ENCODE results near the gene RPS3A. TPM values are rescaled to one million over a fixed set of nuclear protein-coding genes. Genes with fewer than 3 reads are reported as not detected.
"Not testable (repeated sequence)": the region's sequence is repeated elsewhere in the genome, so short reads cannot be mapped to it uniquely, and the experiment has no call there.

The RPS3A gene
- 2,661 and 2,955 TPM in 2 replicates for total RNA-seq (2022)
- percentile 100 among the genes with signal in this experiment for Bru-seq, nascent RNA
- BruChase-seq, experiment 1, labeled RNA remaining after a 6-hour chase, result percentile 100 among the genes with signal in this experiment
- percentile 99 among the genes with signal in this experiment for BruChase-seq, experiment 2, labeled RNA remaining after a 2-hour chase
- long read RNA-seq, transcript RPS3A-201 (6 exons, 934 nt), result major isoform, 3,925 of 4,126 reads
- long read RNA-seq, transcript RPS3A-205 (6 exons, 674 nt), result minor isoform, 16 of 4,126 reads
- long read RNA-seq, transcript RPS3A-208 (4 exons, 576 nt), result minor isoform, 5 of 4,126 reads
- long read RNA-seq, transcript RPS3A-210 (6 exons, 845 nt), result minor isoform, 5 of 4,126 reads
- long read RNA-seq, partial matches to known transcripts, result 129 of 4,126 reads
- long read RNA-seq, other reads (novel, unspliced or antisense), result 44 of 4,126 reads

- Mint-ChIP-seq H3K4me3 (ENCODE audit: unreplicated experiment) (peak within 1 kb of the TSS; percentile 91), H3K27me3 (ENCODE audit: insufficient read depth, unreplicated experiment) (no peaks in the 10 kb centered on the region), H3K9me3 (ENCODE audit: unreplicated experiment) (no peaks in the 10 kb centered on the region), H3K27ac (ENCODE audit: low read depth, unreplicated experiment) (peak within 1 kb of the TSS; percentile 100), H3K36me3 (ENCODE audit: insufficient read depth, unreplicated experiment) (peaks cover 53% of the 10 kb centered on the region), H3K4me1 (ENCODE audit: insufficient read depth, unreplicated experiment) (peaks cover 10% of the 10 kb centered on the region)
- intact Hi-C loops (cut with micrococcal nuclease), result loop anchor here (1.0 kb wide), 1 partner anchor 84 kb away; the partner anchor contains the start of gene LRBA
- DNase-seq (ENCODE audit: unreplicated experiment), result peak; percentile 98
- TF ChIP-seq, protein P1, sequence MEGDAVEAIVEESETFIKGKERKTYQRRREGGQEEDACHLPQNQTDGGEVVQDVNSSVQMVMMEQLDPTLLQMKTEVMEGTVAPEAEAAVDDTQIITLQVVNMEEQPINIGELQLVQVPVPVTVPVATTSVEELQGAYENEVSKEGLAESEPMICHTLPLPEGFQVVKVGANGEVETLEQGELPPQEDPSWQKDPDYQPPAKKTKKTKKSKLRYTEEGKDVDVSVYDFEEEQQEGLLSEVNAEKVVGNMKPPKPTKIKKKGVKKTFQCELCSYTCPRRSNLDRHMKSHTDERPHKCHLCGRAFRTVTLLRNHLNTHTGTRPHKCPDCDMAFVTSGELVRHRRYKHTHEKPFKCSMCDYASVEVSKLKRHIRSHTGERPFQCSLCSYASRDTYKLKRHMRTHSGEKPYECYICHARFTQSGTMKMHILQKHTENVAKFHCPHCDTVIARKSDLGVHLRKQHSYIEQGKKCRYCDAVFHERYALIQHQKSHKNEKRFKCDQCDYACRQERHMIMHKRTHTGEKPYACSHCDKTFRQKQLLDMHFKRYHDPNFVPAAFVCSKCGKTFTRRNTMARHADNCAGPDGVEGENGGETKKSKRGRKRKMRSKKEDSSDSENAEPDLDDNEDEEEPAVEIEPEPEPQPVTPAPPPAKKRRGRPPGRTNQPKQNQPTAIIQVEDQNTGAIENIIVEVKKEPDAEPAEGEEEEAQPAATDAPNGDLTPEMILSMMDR (IDR thresholded peaks at IDR 0.05; ENCODE audit: unreplicated experiment), result peak; percentile 78
- BruUV-seq (replicated peaks), result no TSS peak
- ChIA-PET POLR2A (interaction anchor here (0.6 to 7.3 kb wide), 24 partner anchors 9 to 1680 kb away, joined by 3 to 84 read pairs (median 4); partner anchors contain the start of genes ARFIP1, FHIP1A, LRBA and SH3D19), CTCF (interaction anchor here (0.6 to 1.8 kb wide), 10 partner anchors 14 to 1869 kb away, joined by 3 to 7 read pairs (median 3); no protein-coding TSS in a partner anchor)
These were observed at the start of gene RPS3A for GRCh38 chr4:151099229-151099975. Gene RPS3A (plus strand): TSS chr4:151099628. CDS start chr4:151099653, 25 bp downstream.

- TF ChIP-seq, protein P1 (IDR thresholded peaks at IDR 0.05; ENCODE audit: unreplicated experiment), result no peak
- POLR2A ChIA-PET, result interaction anchor here (0.6 kb wide), 1 partner anchor 109 kb away, joined by 4 read pairs; no protein-coding TSS in a partner anchor
These were observed 46.6 kb upstream of the RPS3A start for GRCh38 chr4:151052785-151053184.

GRCh38 chr4:151055539-151055938 is 43.9 kb upstream of the RPS3A start:
- no peak overlapping the region for H3K27ac Mint-ChIP-seq (ENCODE audit: low read depth, unreplicated experiment)
- no peaks in the 10 kb centered on the region for H3K36me3 Mint-ChIP-seq (ENCODE audit: insufficient read depth, unreplicated experiment)
- H3K4me3 Mint-ChIP-seq (ENCODE audit: unreplicated experiment), result no peak overlapping the region
- CTCF ChIA-PET, result interaction anchor here (0.5 to 0.6 kb wide), 2 partner anchors 13 to 96 kb away, joined by 3 read pairs; no protein-coding TSS in a partner anchor
- H3K9me3 Mint-ChIP-seq (ENCODE audit: unreplicated experiment), result no peaks in the 10 kb centered on the region
- intact Hi-C loops (cut with micrococcal nuclease), result no loop called here
- no TSS peak for BruUV-seq (replicated peaks)
- H3K27me3 Mint-ChIP-seq (ENCODE audit: insufficient read depth, unreplicated experiment), result no peaks in the 10 kb centered on the region
- POLR2A ChIA-PET, result interaction anchor here (0.9 kb wide), 1 partner anchor 12 kb away, joined by 3 read pairs; no protein-coding TSS in a partner anchor
- H3K4me1 Mint-ChIP-seq (ENCODE audit: insufficient read depth, unreplicated experiment), result no peaks in the 10 kb centered on the region
- TF ChIP-seq, protein P1 (IDR thresholded peaks at IDR 0.05; ENCODE audit: unreplicated experiment), result no peak
- no peak for DNase-seq (ENCODE audit: unreplicated experiment)

More at GRCh38 chr4:151052785-151053184, 46.6 kb upstream of the RPS3A start:
- Mint-ChIP-seq H3K27me3 (ENCODE audit: insufficient read depth, unreplicated experiment) (no peaks in the 10 kb centered on the region), H3K9me3 (ENCODE audit: unreplicated experiment) (no peaks in the 10 kb centered on the region), H3K36me3 (ENCODE audit: insufficient read depth, unreplicated experiment) (no peaks in the 10 kb centered on the region), H3K27ac (ENCODE audit: low read depth, unreplicated experiment) (no peak overlapping the region), H3K4me1 (ENCODE audit: insufficient read depth, unreplicated experiment) (no peaks in the 10 kb centered on the region), H3K4me3 (ENCODE audit: unreplicated experiment) (no peak overlapping the region)
- intact Hi-C loops (cut with micrococcal nuclease), result no loop called here
- no peak for DNase-seq (ENCODE audit: unreplicated experiment)
- CTCF ChIA-PET, result interaction anchor here (1.0 kb wide), 1 partner anchor 21 kb away, joined by 3 read pairs; no protein-coding TSS in a partner anchor
- no TSS peak for BruUV-seq (replicated peaks)

GRCh38 chr4:151063143-151063542 is 36.3 kb upstream of the RPS3A start:
- POLR2A ChIA-PET; DNase-seq (ENCODE audit: unreplicated experiment); H3K27me3 Mint-ChIP-seq (ENCODE audit: insufficient read depth, unreplicated experiment); H3K27ac Mint-ChIP-seq (ENCODE audit: low read depth, unreplicated experiment); H3K9me3 Mint-ChIP-seq (ENCODE audit: unreplicated experiment); intact Hi-C loops (cut with micrococcal nuclease); BruUV-seq (replicated peaks); H3K4me1 Mint-ChIP-seq (ENCODE audit: insufficient read depth, unreplicated experiment); H3K4me3 Mint-ChIP-seq (ENCODE audit: unreplicated experiment); H3K36me3 Mint-ChIP-seq (ENCODE audit: insufficient read depth, unreplicated experiment): not testable (repeated sequence)
- CTCF ChIA-PET, result interaction anchor here (1.0 kb wide), 1 partner anchor 22 kb away, joined by 5 read pairs; no protein-coding TSS in a partner anchor

Data from MCF 10A (cell line).